Islet of Langerhans (tissue), 1 donor: Measurements from ENCODE around the gene LIF.

Experiments used
- FAIRE-seq: peaks from one replicate; lab custom pipeline; 2011; peaks lifted over from hg19 to GRCh38; lab: Jason Lieb, UNC

The LIF gene

DNA sequence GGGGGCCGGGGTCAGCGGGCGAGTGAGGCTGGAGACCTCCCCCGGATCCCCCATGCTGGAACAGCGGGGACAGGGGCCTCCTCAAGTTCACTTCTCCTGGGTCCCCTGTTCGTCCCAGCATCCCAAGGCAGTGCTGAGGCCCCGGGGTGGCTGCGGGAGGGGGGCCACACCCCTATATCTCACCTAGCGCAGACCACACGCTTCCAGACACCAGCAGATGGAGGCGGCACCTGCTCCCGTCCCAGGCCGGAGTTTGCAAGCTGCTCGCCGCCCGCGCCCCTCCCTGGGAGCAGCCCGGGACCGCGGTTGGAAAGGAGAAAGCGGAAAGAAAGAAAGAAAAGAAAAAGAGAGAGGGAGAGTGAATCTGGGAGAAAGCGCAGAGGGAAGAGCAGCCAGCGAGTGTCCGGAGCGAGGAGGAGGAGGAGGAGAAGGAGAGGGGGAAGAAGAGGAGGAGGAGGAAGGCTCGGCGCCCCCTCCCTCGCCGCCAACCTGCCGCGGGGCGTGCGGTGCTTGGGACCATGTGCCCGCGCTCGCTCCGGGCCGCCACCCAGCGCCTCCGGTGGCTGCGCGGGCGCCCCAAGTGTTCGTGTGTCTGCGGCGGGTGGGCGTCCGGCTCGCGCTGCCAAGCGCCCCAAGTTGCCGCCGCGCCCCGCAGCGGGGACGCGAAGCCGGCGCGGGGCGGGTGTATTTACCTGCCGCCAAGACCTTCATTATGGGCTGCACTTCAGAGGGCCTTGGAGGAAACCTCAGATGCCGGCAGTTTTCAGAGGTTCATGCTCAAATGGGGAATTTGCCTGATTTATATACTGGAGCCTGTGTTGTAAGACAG is at the start of gene LIF:
Gene LIF, minus strand, starts transcription at position 775 of the 829 bp plus-strand sequence. Its CDS starts 64 bp downstream, at position 711.
- no peak for FAIRE-seq

GRCh38 chr22:30296324-30296723 is 49.8 kb upstream of the LIF start:
- FAIRE-seq, result no peak

- no peak for FAIRE-seq
Observed at GRCh38 chr22:30295576-30295975, 49.0 kb upstream of the LIF start.

DNA sequence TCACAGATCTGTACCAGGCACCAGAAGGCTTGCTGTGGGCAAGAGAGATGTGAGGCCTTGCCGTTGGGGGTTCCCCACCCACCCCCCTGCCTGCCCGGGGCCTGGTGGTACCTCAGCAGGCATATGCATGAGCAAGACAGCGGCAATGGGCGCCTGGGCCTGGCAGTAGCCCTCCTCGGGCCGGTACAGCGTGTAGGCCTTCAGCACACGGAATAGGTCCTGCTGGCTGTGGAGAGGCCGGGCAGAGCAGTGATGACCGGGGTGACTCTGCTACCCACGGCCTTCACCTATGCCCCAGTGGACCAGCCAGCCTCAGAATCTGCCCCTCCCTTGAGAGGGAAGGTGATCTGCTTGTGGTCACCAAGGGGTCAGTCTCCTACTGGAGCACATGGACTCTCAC is 48.3 kb upstream of the LIF start:
- no peak for FAIRE-seq

DNA sequence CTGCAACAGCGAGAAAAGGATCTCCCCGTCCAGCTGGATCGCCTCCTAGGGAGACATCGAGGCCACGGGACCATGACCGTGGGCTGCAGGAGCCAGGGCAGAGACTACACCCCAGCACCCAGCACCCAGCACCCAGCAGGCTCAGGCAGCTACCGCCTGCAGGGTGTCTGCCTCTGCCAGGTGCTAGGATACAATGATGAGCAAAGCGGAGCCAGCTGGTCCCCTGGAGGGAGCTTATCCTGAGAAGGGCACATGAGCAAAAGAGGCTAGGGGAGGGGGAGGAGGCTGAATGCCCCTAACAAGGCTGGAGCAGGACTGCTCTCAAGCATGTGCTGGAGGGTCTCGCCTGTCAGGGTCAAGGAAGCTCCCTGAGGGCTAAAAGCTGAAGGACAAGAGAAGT is 47.5 kb upstream of the LIF start:
- FAIRE-seq, result no peak

- FAIRE-seq, result no peak
Observed at GRCh38 chr22:30293026-30293425, 46.5 kb upstream of the LIF start.

DNA sequence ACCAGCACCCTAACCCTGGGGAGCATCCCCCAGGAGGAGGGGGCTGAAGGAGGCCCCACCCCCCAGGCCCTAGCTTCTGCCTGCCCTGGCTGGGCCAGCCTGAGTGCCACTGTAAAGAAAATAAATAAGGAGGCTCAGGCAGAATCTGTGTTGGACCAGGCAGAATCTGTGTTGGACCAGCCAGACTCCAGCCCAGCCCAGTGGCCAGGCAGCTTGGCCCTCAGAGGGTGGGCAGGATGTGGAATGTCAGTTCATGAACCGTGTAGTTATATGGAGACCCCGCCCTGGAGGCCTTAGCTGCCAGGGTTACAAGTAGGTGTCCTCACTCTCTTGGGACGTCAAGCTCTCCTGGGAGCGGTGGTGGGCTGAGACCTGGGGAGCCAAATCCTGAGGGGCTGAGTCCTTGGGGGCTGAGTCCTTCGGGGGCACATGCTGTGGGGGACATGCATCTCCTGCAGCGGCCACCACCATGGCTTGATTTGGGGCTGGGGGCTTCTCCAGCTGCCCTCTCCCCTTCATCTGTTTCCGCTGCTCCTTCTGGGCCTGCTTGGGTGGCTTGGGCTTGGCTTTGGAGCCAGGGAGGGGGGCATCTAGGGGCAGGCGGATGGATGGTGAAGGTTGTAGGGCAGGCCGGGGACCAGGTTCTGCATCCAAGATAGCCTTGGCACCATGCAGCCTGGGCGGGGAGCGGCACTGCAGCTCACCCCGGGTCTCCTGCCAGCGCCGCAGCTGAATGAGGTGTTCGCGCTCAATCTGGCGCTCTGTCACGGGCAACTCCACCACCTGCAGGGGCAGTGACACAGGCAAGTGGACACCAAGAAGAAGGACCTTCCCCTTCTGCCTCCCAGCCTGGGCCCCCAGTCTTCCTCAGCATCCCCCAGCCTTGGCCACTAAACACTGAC is 45.8 kb upstream of the LIF start:
- FAIRE-seq, result no peak

DNA sequence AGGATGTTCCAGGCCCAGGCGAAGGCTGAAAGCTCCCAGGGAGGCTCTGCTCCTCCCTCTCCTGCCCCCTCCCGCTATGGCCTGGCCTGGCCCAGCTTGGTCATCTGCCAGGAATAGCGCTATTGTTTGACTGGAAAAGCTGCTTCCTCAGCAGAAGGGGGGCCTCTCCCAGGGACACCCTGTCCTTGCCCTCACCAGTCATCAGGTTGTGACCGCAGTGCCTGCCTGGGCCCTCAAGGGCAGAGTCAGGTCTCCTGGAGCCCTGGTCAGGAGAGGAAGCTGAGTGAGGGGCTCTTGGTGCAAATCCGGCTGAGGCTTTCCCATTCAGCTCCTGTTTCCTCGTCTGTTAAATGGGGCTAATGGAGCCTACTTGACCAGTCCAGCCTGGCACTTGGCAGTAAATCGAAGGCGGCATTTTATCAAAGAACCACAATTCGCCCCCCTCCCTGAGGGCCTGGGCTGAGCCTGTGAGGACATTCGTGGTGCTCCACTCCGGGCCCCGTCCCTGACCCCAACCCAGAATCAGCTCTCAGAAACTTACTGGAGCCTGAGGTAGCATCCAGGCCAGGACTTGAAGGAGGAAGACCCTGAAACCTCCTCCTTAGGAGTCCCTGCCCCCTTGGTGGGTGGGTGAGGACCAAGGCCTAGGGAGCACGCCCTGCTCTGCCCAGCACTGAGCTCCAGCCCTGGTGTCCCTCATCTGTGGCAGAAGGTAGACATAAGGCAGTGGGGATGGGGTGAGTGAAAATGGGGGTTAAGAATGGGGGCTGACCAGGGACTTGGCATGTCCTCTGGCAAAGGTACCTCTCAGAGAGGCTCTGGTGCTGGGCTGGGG is 44.7 kb upstream of the LIF start:
- FAIRE-seq, result no peak

GRCh38 chr22:30290342-30291057 is 43.9 kb upstream of the LIF start:
- FAIRE-seq, result no peak

DNA sequence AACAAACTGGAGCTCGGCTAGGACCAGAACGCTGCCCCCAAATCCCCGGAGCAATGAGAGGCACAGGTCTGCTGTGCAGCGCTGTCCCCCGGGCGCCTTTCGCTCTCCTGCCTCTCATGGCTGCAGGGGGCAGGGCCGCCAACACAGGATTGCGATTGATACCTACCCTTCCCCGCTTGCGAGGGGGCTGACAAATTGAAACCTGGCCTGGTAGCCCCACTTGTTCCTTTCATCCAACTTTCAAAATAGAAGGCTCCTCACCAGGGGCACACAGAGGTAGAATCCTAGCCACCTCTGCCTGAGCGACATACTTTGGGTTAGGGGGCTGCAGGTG is 43.4 kb upstream of the LIF start:
- no peak for FAIRE-seq

DNA sequence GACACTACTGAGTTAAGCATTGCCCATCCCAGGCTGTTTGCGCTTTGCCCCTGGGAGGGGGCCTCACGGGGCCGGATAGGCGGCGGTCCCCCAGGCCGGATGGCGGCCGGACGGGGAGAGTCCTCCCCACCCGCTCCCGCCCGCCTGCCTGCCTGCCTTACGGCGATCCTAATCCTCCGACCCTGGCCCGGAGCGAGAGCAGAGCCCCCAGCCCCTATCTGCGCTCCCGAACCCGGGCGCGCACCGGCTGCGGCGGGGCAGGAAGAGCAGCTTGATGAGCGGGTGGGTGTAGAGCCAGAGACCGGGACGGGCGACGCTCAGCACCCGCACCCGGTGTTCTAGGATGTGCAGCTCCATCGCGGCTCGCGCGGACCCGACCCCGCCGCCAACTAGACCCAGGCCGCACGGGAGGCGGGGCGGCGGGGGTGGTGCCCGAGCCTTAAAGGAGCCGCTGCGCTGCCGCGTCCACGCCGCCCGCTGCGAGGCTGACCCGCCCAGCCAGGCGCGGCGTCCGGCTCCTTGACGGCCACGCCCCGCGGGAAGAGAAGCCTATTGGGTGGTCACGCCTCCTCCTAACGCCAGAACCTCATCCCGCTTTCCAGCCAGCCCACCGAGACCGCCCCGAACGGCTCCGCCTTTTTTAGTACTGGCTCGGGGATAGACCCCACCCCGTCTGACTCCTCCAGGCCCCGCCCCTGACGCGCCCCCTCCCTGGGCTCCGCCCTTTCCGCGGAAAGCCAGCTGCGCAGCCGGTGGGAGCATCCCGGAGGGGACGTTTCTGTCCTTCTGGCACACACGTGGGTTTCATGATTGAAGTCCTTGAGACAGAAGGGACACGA is 42.8 kb upstream of the LIF start, which contains the start of gene CASTOR1:
Gene CASTOR1, minus strand, starts transcription at position 365 of the 839 bp plus-strand sequence. Its CDS starts 8 bp downstream, at position 357.
- no peak for FAIRE-seq

DNA sequence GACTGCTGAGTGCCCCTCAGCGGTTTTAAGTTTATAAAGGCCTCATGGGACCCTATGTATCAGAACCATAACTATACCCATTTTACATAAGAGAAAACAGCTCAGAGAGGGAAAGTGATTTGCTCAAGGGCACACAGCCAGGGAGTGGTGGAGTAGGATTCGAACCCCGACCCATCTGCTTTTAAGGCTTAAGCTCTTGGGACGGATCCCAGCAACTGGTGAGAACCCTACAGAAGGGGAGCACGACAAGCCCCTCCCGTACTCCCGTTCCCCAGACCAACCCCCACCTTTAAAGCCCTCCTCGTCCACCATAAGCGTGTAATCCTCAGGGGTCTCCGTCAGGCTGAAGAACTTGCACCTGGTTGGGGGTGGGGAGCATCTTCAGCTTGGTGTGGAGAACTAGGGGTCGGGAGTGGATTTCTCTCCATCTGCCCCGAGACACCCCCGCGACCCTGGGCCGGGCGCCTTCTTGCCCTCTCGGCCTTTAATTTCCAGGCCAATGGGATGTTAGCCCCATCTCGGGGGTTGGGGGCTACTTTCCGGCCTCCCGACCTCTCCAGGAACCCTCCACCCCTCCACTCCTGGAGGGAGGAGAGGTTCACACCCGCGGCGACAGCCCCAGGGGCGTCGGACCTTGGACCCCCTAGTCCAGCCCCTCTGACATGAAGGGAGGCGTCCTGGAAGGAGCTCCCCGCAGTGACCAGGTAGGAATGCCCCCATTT is 42.0 kb upstream of the LIF start:
- no peak for FAIRE-seq

DNA sequence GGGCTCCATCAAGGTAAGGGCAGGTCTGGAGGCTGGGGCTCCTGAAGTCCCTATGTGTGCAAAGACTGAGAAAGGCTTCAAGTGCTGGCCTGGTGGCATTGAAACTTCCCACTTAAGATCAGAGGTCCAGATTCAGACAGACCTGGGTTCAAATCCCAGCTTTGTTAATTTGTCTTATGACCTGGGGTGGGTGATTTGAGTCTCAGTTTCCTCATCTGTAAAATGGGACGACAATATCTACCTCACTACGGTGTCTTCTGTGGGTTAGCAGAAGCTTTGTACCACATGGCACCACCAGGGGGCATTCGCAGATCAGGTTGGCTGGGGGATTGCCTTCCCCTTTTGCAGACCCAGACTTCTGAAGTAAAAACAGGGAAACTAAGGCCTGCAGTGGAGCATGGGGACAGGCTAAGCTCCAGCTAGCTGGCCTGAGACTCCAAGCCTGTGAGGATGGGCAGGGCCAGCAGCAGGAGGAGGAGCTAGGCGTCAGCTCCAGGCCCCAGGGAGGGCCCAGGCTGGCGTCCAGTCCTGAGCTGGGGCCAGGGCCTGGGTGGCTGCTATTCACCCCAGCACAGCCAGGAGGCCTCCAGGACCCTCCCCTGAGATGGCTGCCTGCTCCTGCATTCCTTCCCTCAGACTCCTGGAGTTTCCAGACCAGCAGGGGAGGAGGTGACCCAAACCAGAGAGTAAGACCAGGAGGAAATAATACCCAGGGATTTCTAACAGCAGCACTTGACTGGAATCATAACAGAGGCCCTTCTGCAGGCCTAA is 41.3 kb upstream of the LIF start:
- no peak for FAIRE-seq

DNA sequence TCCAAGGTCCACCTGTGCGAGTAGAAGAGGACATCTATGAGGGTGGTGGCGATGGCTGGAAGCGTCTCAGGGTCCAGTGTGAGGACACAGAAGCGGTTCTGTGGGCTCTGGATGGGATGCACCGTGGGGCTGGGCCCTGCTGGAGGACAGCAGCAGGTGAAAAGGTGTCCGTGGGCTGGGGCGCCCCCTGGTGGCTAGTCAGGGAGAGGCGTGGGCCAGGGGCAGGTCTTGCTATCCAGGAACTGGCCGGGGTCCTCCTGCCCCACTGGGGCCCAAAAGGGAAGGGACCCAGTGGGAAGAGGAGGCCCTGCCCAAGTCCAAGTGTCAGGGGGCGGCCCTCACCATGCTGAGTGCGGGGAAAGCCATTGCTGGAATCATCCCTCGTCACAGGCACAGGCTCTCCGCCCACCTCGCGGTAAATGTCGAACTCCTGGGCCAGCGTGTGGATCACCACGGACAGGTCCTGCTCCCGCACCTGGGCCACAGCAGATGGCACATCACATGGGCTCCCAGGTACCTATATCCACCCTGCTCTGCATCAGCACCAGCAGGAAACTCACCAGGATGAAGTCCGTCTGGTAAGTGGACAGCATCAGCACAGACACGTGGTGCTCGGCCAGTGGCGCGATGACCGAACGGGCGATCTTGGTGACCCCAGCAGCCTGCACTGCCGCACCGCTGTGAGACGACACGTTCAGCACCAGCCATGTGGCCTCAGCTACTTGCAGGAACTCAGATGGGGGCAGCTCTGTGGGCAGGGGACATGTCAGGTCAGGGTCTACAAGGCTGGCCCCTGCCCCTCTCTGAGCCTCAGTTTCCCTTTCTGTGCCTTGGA is 40.5 kb upstream of the LIF start:
- no peak for FAIRE-seq

DNA sequence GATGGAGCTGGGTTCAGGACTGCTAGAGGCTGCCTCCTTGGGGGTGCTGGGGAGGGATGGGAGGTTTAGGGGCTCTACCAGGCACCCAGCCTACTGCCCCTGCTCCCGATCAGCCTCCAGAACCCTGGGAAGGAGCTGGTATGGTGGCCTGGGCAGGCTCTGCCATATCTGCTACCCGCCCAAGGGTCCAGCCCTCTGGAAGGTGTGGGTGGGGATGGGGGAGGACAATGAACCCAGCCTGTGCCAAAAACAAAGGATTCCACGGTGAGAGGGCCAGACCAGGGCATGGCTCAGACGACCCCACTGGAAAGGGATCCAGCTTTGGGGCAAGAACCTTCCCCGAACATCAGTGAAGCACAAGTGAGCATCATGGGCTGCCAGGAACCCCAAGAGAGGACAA is 39.8 kb upstream of the LIF start:
- no peak for FAIRE-seq

- no peak for FAIRE-seq
Observed at GRCh38 chr22:30285846-30286200, 39.3 kb upstream of the LIF start.

GRCh38 chr22:30285176-30285845 is 38.8 kb upstream of the LIF start:
- FAIRE-seq, result no peak

DNA sequence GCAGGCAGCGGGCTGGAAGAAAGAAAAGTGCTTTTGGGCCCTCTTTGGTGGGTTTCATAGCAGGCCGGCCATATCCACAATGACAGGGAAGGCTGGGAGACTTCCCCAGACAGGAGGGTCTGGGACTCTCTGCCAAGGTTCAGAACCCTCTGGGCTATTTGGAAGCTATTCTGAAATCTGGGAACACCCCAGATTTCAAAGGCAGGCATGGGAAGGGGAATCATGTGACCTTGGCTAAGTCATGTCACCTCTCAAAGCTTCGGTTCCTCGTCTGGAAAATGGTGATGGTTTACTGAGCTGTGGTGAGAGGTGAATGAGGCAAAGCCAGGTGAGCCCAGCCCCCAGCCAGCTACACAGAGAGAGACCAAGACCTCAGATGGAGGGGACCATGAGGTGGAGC is 38.1 kb upstream of the LIF start:
- no peak for FAIRE-seq
